GM19463 (cell line): ENCODE data around the gene BEST2.

Experiments
- ATAC-seq: cut with Tn5 transposase; IDR thresholded peaks from one replicate; pipeline ENCODE4 v1.9.1; 2021; ENCODE audit warnings: mild to moderate bottlenecking, moderate library complexity; ENCODE audit not compliant: unreplicated experiment

BEST2 gene

DNA sequence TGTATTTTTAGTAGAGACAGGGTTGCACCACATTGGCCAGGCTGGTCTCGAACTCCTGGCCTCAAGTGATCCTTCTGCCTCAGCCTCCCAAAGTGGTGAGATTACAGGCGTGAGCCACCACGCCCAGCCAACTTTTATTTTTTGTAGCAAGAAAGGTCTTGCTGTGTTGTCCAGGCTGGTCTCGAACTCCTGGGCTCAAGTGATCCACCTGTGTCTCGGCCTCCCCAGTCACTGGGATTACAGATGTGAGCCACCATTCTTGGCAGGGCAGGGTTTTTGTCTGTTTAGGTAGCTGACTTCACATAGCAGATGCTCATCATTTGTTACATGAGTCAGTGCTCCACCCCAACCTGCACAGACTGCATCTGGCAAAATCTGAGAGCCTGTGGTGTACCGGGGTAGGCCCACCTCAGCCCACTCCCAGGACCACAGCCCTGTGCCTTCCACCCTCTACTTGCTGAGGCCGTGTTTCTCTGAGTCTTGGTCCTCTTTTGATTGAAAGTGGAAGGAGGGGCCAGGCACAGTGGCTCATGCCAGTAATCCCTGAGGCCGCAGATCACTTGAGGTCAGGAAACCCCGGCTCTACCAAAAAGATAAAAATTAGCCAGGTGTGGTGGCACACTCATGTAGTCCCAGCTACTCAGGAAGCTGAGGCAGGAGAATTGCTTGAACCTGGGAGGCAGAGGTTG, 23.7 kb upstream of the BEST2 start:
- no peak for ATAC-seq

- ATAC-seq: no peak
These were observed 21.5 kb upstream of the BEST2 start for GRCh38 chr19:12730064-12730463.

GRCh38 chr19:12731337-12731736, 20.3 kb upstream of the BEST2 start:
- ATAC-seq: no peak

DNA sequence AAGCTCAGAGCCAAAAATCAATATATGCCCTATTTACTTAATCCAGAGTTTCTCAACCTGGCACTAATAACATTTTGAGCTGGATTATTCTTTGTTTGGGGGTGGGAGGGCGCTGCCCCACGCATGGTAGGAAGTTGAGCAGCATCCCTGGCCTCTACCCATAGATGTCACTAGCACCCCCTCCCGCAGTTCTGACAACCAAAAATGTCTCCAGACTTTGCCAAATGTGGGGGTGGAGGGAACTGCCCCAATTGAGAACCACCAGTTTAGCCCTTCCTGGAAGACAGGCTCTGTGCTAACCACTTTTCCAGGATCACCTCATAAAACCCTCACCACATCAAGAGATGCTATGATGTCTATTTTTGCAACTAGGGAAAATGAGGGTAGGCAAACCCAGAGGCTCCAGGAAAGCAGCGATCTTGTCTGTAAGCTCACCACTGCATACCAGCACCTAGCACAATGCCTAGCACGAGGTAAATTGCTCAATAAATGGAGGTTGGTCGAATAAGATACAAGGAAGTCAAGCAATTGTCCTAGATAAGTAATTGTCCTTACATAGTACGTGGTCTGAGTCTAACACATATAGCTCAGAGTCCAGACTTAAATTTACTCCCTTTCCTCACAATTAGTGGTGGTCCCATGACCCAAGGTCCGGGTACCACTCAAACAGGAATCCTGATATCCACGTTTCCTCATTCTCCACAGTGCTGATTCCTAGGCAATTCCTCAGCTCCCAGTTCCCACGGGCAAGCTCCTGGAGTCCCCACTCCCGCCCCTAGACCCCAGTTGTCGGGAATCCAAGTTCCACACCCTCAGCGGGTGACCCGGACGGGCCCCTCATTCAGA, 18.0 kb upstream of the BEST2 start:
- ATAC-seq: no peak

GRCh38 chr19:12736995-12737834, 14.4 kb upstream of the BEST2 start, which contains the start of gene GET3:
GET3 (plus strand) TSS chr19:12737497; CDS start chr19:12737506, 9 bp downstream.
- ATAC-seq: peak; percentile 75

GRCh38 chr19:12737835-12738351, 13.7 kb upstream of the BEST2 start:
- no peak for ATAC-seq

GRCh38 chr19:12745166-12745897, 6.3 kb upstream of the BEST2 start:
- no peak for ATAC-seq

GRCh38 chr19:12748489-12748888, 3.1 kb upstream of the BEST2 start:
- ATAC-seq: no peak

- ATAC-seq: no peak
These were observed 1.6 kb upstream of the BEST2 start for GRCh38 chr19:12749938-12750521.

DNA sequence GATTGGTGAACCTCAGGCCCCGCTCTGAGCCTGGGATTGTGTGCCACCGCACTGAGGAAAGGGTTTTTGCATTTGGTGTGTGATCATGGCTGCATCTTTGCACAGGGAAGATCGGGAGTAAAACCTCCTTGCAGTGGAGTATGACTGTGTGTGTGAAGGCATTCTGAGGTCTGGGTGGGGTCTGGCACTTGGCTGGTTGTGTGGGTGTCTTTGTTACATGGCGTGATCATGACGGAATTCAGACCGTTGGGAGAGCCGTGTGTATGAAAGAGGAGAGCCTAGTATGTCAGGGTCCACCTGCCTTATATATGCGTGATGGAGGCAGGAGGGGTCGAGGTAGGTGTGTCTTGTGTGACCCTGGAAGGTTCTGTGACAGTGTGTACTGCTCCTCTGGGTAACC, 740 bp upstream of the BEST2 start:
- ATAC-seq: no peak

GRCh38 chr19:12752056-12752781, 628 bp downstream of the BEST2 start:
- no peak for ATAC-seq

DNA sequence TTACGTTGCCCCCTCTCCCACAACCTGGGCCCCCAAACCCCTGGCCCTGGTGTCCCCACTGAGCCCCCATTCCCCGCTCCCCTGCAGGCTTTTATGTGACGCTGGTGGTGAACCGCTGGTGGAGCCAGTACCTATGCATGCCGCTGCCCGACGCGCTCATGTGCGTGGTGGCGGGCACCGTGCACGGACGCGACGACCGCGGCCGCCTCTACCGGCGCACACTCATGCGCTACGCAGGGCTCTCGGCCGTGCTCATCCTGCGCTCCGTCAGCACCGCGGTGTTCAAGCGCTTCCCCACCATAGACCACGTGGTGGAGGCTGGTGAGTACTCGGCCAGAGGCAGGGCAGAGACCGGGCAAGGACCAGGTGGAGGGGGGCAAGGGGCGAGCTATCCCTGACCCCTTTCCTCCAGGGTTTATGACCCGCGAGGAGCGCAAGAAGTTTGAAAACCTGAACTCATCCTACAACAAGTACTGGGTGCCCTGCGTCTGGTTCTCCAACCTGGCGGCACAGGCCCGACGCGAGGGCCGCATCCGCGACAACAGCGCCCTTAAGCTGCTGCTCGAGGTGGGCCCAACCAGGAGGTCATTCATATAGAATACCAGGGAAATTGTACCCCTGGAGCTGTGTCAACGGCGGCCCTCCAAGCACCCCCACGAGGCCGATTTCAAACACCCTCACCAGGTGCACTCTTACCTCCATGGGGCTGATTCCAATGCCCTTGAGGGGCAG, 3.0 kb downstream of the BEST2 start:
- no peak for ATAC-seq

- no peak for ATAC-seq
These were observed 4.7 kb downstream of the BEST2 start for GRCh38 chr19:12756150-12756883.

- ATAC-seq: no peak
These were observed 6.1 kb downstream of the BEST2 start for GRCh38 chr19:12757544-12758274.

DNA sequence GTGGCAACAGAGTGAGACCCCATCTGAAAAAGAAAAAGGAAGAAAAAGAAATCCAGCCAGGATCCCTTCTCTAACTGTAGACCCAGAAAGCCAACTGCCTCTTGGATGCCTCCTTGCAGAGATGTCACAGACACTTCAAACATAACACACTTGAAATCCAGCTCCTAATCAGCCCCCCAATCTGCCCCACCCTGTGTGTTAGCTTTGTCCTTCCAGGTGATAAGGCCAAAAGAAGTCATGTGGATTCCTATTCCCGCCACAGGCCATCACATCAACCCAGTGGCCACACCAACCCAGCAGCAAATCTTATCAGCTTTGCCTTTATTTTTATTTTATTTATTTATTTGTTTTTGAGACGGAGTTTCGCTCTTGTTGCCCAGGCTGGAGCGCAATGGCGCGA, 8.1 kb downstream of the BEST2 start:
- ATAC-seq: no peak

- no peak for ATAC-seq
These were observed 11.5 kb downstream of the BEST2 start for GRCh38 chr19:12763100-12763499.

DNA sequence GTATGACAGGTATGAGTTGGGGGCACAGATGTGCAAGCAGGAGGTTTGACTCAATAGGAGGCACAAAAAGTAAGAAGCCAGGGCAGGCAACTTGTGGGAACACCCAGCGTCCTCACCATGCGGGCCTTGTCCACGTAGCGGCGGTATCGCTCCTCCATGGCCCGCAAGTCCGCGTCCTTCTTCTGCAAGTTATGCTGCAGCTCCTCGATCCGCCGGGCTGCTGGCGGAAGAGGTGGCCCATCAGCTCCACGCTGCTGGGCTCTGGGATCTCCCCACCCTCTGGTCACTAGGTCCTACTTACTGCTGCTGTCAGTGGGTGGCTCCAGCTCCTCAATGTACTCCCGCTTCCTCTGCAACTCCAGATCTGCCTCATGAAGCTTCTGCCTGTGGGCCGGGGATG, 13.1 kb downstream of the BEST2 start:
- no peak for ATAC-seq
